ENCODE results near the gene DPP10.

- TF ChIP-seq CTCF (IDR thresholded peaks at IDR 0.05 in 8 of 11, conservative IDR thresholded peaks at IDR 0.05 in 3 of 11) (no peak), POLR2AphosphoS5 (IDR thresholded peaks at IDR 0.05) (no peak), POLR2A (IDR thresholded peaks at IDR 0.05) (no peak)
These were observed 200.6 kb downstream of the DPP10 start for GRCh38 chr2:114642988-114643553.
